ENCODE data around the gene SYT5.
"Not testable (repeated sequence)": the region's sequence is repeated elsewhere in the genome, so short reads cannot be mapped to it uniquely, and the experiment has no call there.

The SYT5 gene

GRCh38 chr19:55166530-55167268, 13.4 kb downstream of the SYT5 start, which contains the start of gene DNAAF3:
Gene DNAAF3, minus strand, starts transcription at chr19:55166613. Its CDS starts 200 bp downstream, at chr19:55166413.
- DNase-seq: peak; percentile 98

GRCh38 chr19:55165952-55166529, 14.0 kb downstream of the SYT5 start:
- peak; percentile 92 for DNase-seq

GRCh38 chr19:55161571-55162322, 18.3 kb downstream of the SYT5 start:
- no peak for DNase-seq

- no peak for DNase-seq
Measured at GRCh38 chr19:55160986-55161365, 19.1 kb downstream of the SYT5 start.

- peak; percentile 87 for DNase-seq
Measured at GRCh38 chr19:55160128-55160985, 19.7 kb downstream of the SYT5 start.

GRCh38 chr19:55158848-55159749, 21.0 kb downstream of the SYT5 start:
- DNase-seq: no peak

- no peak for DNase-seq
Measured at GRCh38 chr19:55158423-55158822, 21.7 kb downstream of the SYT5 start.

- DNase-seq: no peak
Measured at GRCh38 chr19:55157064-55157908, 22.8 kb downstream of the SYT5 start, which contains the start of gene TNNI3. Gene TNNI3, minus strand, starts transcription at chr19:55157732. Its CDS starts 143 bp downstream, at chr19:55157589.

- peak; percentile 72 for DNase-seq
Measured at GRCh38 chr19:55156202-55157063, 23.7 kb downstream of the SYT5 start.

GRCh38 chr19:55155784-55156183, 24.3 kb downstream of the SYT5 start:
- not testable (repeated sequence) for DNase-seq

GRCh38 chr19:55153652-55154264, 26.3 kb downstream of the SYT5 start:
- no peak for DNase-seq

- no peak for DNase-seq
Measured at GRCh38 chr19:55152017-55152416, 28.1 kb downstream of the SYT5 start.

GRCh38 chr19:55149078-55150003, 30.7 kb downstream of the SYT5 start, which contains the start of gene TNNT1:
Gene TNNT1, minus strand, starts transcription at chr19:55149206. Its CDS starts 2,049 bp downstream, at chr19:55147157.
- no peak for DNase-seq

GRCh38 chr19:55147545-55148251, 32.4 kb downstream of the SYT5 start:
- DNase-seq: no peak

- no peak for DNase-seq
Measured at GRCh38 chr19:55146705-55147273, 33.3 kb downstream of the SYT5 start.

GRCh38 chr19:55146078-55146704, 33.9 kb downstream of the SYT5 start:
- DNase-seq: no peak
